ENCODE data around the gene BCAR3.
"Not testable (repeated sequence)": the region's sequence is repeated elsewhere in the genome, so short reads cannot be mapped to it uniquely, and the experiment has no call there.

Gene BCAR3

GRCh38 chr1:93592551-93592949, 89.1 kb downstream of the BCAR3 start:
- DNase-seq = no peak

- DNase-seq = no peak
Observed at GRCh38 chr1:93591676-93592550, 89.7 kb downstream of the BCAR3 start.

- DNase-seq = not testable (repeated sequence)
Observed at GRCh38 chr1:93591291-93591675, 90.4 kb downstream of the BCAR3 start.

- DNase-seq = no peak
Observed at GRCh38 chr1:93588955-93589354, 92.7 kb downstream of the BCAR3 start.

- peak; percentile 52 for DNase-seq
Observed at GRCh38 chr1:93588206-93588605, 93.4 kb downstream of the BCAR3 start.

- DNase-seq = no peak
Observed at GRCh38 chr1:93587354-93587753, 94.3 kb downstream of the BCAR3 start.

- no peak for DNase-seq
Observed at GRCh38 chr1:93585059-93585966, 96.3 kb downstream of the BCAR3 start.

- DNase-seq = no peak
Observed at GRCh38 chr1:93584261-93585003, 97.2 kb downstream of the BCAR3 start.

- no peak for DNase-seq
Observed at GRCh38 chr1:93581917-93582850, 99.5 kb downstream of the BCAR3 start.

GRCh38 chr1:93579891-93580290, 101.7 kb downstream of the BCAR3 start:
- no peak for DNase-seq

- DNase-seq = no peak
Observed at GRCh38 chr1:93578911-93579825, 102.5 kb downstream of the BCAR3 start.

GRCh38 chr1:93578433-93578830, 103.2 kb downstream of the BCAR3 start:
- DNase-seq = no peak

- no peak for DNase-seq
Observed at GRCh38 chr1:93577536-93578432, 103.9 kb downstream of the BCAR3 start.

GRCh38 chr1:93576746-93577145, 104.9 kb downstream of the BCAR3 start:
- DNase-seq = no peak

GRCh38 chr1:93576346-93576745, 105.3 kb downstream of the BCAR3 start:
- DNase-seq = no peak

GRCh38 chr1:93575621-93576284, 105.9 kb downstream of the BCAR3 start:
- DNase-seq = no peak

- no peak for DNase-seq
Observed at GRCh38 chr1:93574991-93575390, 106.6 kb downstream of the BCAR3 start.

- no peak for DNase-seq
Observed at GRCh38 chr1:93574511-93574910, 107.1 kb downstream of the BCAR3 start.

- no peak for DNase-seq
Observed at GRCh38 chr1:93573940-93574469, 107.6 kb downstream of the BCAR3 start.

All from GDM1 (cell line).